Keratinocyte (primary cell): ENCODE results near the gene ARFIP1. TPM values are rescaled to one million over a fixed set of nuclear protein-coding genes. Genes with fewer than 3 reads are reported as not detected.

ENCODE experiments used
- DNase-seq: peaks from one replicate; pipeline ENCODE4 v3.0.0-alpha.2; 2011; ENCODE audit warnings: low read depth, missing footprints, low spot score
- FAIRE-seq: peaks from 2 replicates; lab custom pipeline; 2011; peaks lifted over from hg19 to GRCh38; lab: Jason Lieb, UNC
- H2AFZ ChIP-seq: 2 replicates; pipeline ENCODE4 v1.6.0; 2012; ENCODE audit warnings: low read length, control low read depth, inconsistent platforms; ENCODE audit not compliant: control insufficient read depth
- H3K27ac ChIP-seq: 2 replicates; pipeline ENCODE4 v1.5.1; 2011; ENCODE audit warnings: low read length; ENCODE audit not compliant: control insufficient read depth, insufficient read depth
- H3K27me3 ChIP-seq: 3 replicates; pipeline ENCODE4 v1.6.0; 2011; ENCODE audit warnings: low read length; ENCODE audit not compliant: control insufficient read depth, insufficient read depth; ENCODE audit errors: extremely low read depth
- H3K36me3 ChIP-seq, 2 experiments: 2 replicates in 1 of 2; 3 replicates in 1 of 2; pipeline ENCODE4 v1.5.1; 2011; ENCODE audit warnings: low read length in 2 of 2, mild to moderate bottlenecking in 1 of 2; ENCODE audit not compliant: control insufficient read depth in 2 of 2, insufficient read depth in 2 of 2; ENCODE audit errors: extremely low read depth in 1 of 2
- H3K4me1 ChIP-seq: 3 replicates; pipeline ENCODE4 v1.5.1; 2011; ENCODE audit warnings: low read length; ENCODE audit not compliant: control insufficient read depth, insufficient read depth; ENCODE audit errors: extremely low read depth
- H3K4me2 ChIP-seq: 3 replicates; pipeline ENCODE4 v1.6.0; 2011; ENCODE audit warnings: low read depth, low read length; ENCODE audit not compliant: control insufficient read depth, insufficient read depth; ENCODE audit errors: extremely low read depth
- H3K4me3 ChIP-seq, 3 experiments: fragments of 200-600 bp in 1 of 3; sonication (generic) in 1 of 3; 2 replicates in 2 of 3; 3 replicates in 1 of 3; pipeline ENCODE4 v1.5.1; 2011 to 2016; ENCODE audit warnings: low read length in 3 of 3, mild to moderate bottlenecking in 3 of 3, control low read depth in 2 of 3, inconsistent platforms in 1 of 3, low read depth in 1 of 3, mixed read lengths in 1 of 3, mixed run types in 1 of 3, moderate library complexity in 1 of 3; ENCODE audit not compliant: control insufficient read depth in 2 of 3, insufficient read depth in 2 of 3; ENCODE audit errors: extremely low read depth in 1 of 3
- H3K79me2 ChIP-seq: 2 replicates; pipeline ENCODE4 v1.6.0; 2012; ENCODE audit warnings: low read length; ENCODE audit not compliant: control insufficient read depth, insufficient read depth
- H3K9ac ChIP-seq: 3 replicates; pipeline ENCODE4 v1.6.0; 2011; ENCODE audit warnings: low read length; ENCODE audit not compliant: control insufficient read depth, insufficient read depth; ENCODE audit errors: extremely low read depth
- H3K9me1 ChIP-seq: 3 replicates; pipeline ENCODE4 v1.6.0; 2011; ENCODE audit warnings: low read length; ENCODE audit not compliant: control insufficient read depth, insufficient read depth; ENCODE audit errors: extremely low read depth
- H3K9me3 ChIP-seq: 2 replicates; pipeline ENCODE4 v1.5.1; 2012; ENCODE audit warnings: low read depth, low read length; ENCODE audit not compliant: control insufficient read depth
- H4K20me1 ChIP-seq: 3 replicates; pipeline ENCODE4 v1.6.0; 2011; ENCODE audit warnings: low read length; ENCODE audit not compliant: control insufficient read depth, insufficient read depth; ENCODE audit errors: extremely low read depth
- CTCF ChIP-seq, 3 experiments: IDR thresholded peaks in 1 of 3; conservative IDR thresholded peaks in 1 of 3; optimal IDR thresholded peaks in 1 of 3; 2 replicates in 2 of 3; 3 replicates in 1 of 3; pipeline versions ENCODE3 to v1.5.1; 2011; ENCODE audit warnings: low read length in 3 of 3, mild to moderate bottlenecking in 3 of 3, moderate library complexity in 2 of 3, control low read depth in 1 of 3, inconsistent platforms in 1 of 3; ENCODE audit not compliant: insufficient read depth in 2 of 3; ENCODE audit errors: extremely low read depth in 1 of 3
- EZH2 ChIP-seq: IDR thresholded peaks from one replicate; pipeline ENCODE4 v1.6.1; 2012; ENCODE audit warnings: inconsistent platforms, mild to moderate bottlenecking, low read length, moderate library complexity
- dilution Hi-C: fragments of 300-500 bp; cut with MboI; formaldehyde crosslinking; loops from one replicate; pipeline ENCODE4 v1.7.0; 2020; ENCODE audit warnings: low sequenced_read_pairs; ENCODE audit not compliant: extremely low pct_ligation_motif_present
- polyA plus RNA-seq, 5 experiments: library from polyadenylated mRNA; depleted of rRNA in 3 of 5; stranded (reverse) in 3 of 5; stranded (forward) in 1 of 5; unstranded in 1 of 5; fragments of >200 nt; gene quantifications; 1 replicate in 1 of 5; 2 replicates in 3 of 5; 3 replicates in 1 of 5; pipeline versions ENCODE4 v1.2.1 to v1.2.3, GENCODE V29; 2011 to 2012; ENCODE audit warnings: missing spikeins in 2 of 5, low read depth in 1 of 5, low replicate concordance in 1 of 5

The ARFIP1 gene
- polyA plus RNA-seq, 1 donor (not counting 4 experiments of a cell fraction or from before 2014, with no cell fraction given), result 44.4 TPM

GRCh38 chr4:152843481-152844090 lies 63.8 kb downstream of the ARFIP1 start:
- dilution Hi-C loops, result no loop called here

GRCh38 chr4:152847376-152847775 lies 67.6 kb downstream of the ARFIP1 start:
- Histone ChIP-seq H3K27ac (no peak overlapping the region), H3K4me1 (peaks cover 28% of the 10 kb centered on the region), H3K27me3 (no peaks in the 10 kb centered on the region), H3K79me2 (peaks cover 5% of the 10 kb centered on the region), H3K4me3 (no peak overlapping the region), H2AFZ (no peak overlapping the region), H3K9ac (no peak overlapping the region), H3K9me1 (no peaks in the 10 kb centered on the region), H3K9me3 (no peaks in the 10 kb centered on the region), H3K4me2 (no peak overlapping the region), H4K20me1 (no peaks in the 10 kb centered on the region), H3K36me3 (no peaks in the 10 kb centered on the region)
- TF ChIP-seq EZH2, result no peak
- TF ChIP-seq CTCF (optimal IDR thresholded peaks at IDR 0.05 in 1 of 3, IDR thresholded peaks at IDR 0.05 in 1 of 3, conservative IDR thresholded peaks at IDR 0.05 in 1 of 3; ENCODE audit: extremely low read depth in 1 of 3, insufficient read depth in 2 of 3, low read length in 3 of 3), result no peak
- dilution Hi-C loops, result no loop called here
- DNase-seq, result no peak
- no peak for FAIRE-seq

More at GRCh38 chr4:152843481-152844090, 63.8 kb downstream of the ARFIP1 start:
- no peak overlapping the region for H3K4me3 ChIP-seq
- no peaks in the 10 kb centered on the region for H4K20me1 ChIP-seq
- H2AFZ ChIP-seq, result no peak overlapping the region
- H3K4me2 ChIP-seq, result no peak overlapping the region
- H3K79me2 ChIP-seq, result peaks cover 2% of the 10 kb centered on the region
- H3K27me3 ChIP-seq, result no peaks in the 10 kb centered on the region
- no peak for DNase-seq
- FAIRE-seq, result no peak
- H3K9me1 ChIP-seq, result no peaks in the 10 kb centered on the region
- TF ChIP-seq CTCF (optimal IDR thresholded peaks at IDR 0.05 in 1 of 3, IDR thresholded peaks at IDR 0.05 in 1 of 3, conservative IDR thresholded peaks at IDR 0.05 in 1 of 3; ENCODE audit: extremely low read depth in 1 of 3, insufficient read depth in 2 of 3, low read length in 3 of 3), result no peak
- no peak for TF ChIP-seq EZH2
- H3K27ac ChIP-seq, result no peak overlapping the region
- no peaks in the 10 kb centered on the region for H3K9me3 ChIP-seq
- H3K36me3 ChIP-seq, result no peaks in the 10 kb centered on the region
- no peaks in the 10 kb centered on the region for H3K4me1 ChIP-seq
- H3K9ac ChIP-seq, result no peak overlapping the region
